GM18520 (cell line): ENCODE data around the gene TMEM271.

Experiments used
- ATAC-seq: cut with Tn5 transposase; IDR thresholded peaks from one replicate; pipeline ENCODE4 v1.9.1; 2021; ENCODE audit not compliant: unreplicated experiment

Gene TMEM271, protein sequence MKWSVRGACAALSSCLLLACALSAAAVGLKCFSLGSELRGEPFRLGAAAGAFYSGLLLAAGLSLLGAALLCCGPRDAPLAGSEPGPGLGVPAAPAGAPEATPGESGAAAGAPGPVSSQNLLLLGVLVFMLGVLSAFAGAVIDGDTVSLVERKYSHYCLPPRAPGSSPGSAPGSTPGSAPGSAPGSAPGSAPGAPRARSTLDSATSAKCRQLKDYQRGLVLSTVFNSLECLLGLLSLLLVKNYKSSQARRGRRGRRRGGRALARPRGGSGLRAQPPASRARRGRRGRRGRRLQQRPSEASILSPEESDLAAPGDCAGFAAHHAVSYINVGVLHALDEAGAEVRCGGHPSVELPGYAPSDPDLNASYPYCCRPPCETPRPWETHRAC

DNA sequence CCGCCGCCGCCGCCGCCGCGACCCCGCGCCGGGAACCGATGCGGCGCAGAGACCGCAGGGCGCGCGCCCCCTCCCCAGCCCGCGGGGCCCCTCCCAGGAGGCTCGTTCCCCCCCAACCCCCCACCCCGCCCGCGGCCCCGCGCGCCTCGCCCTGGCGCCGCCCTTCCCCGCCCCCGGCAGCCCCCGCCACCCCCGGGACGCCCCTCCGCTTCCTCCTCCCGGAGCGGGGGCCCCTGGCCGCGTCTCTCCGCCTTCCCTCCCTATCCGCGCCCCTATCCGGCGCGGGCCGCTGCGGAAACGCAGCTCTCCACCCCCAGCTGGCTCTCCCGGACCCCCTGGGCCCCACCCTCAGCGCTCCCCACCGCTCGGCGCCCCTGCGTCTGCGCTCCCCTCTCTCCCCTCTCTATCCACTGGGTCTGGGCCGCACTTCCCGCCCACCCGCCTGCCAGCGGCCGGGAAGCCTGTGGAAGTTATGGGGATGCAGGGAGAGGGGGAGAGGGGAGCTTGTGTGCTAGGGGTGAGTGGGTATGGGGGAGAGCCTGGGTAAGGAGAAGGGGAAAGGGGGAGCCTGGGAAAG, at the start of gene TMEM271:
Gene TMEM271 (minus strand): TSS at position 51 of the 577 bp plus-strand sequence. CDS start 233 bp downstream, outside the sequence.
- no peak for ATAC-seq

DNA sequence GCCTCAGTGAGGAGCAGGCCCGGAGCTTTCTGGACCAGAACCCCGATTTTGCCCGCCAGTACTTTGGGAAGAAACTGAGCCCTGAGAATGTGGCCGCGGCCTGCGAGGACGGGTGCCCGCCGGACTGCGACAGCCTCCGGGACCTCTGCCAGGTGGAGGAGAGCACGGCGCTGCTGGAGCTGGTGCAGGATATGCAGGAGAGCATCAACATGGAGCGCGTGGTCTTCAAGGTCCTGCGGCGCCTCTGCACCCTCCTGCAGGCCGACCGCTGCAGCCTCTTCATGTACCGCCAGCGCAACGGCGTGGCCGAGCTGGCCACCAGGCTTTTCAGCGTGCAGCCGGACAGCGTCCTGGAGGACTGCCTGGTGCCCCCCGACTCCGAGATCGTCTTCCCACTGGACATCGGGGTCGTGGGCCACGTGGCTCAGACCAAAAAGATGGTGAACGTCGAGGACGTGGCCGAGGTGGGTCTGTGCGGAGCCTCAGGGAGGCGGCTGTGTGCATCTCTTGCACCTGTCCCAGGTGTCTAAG, 49.6 kb upstream of the TMEM271 start:
- no peak for ATAC-seq

DNA sequence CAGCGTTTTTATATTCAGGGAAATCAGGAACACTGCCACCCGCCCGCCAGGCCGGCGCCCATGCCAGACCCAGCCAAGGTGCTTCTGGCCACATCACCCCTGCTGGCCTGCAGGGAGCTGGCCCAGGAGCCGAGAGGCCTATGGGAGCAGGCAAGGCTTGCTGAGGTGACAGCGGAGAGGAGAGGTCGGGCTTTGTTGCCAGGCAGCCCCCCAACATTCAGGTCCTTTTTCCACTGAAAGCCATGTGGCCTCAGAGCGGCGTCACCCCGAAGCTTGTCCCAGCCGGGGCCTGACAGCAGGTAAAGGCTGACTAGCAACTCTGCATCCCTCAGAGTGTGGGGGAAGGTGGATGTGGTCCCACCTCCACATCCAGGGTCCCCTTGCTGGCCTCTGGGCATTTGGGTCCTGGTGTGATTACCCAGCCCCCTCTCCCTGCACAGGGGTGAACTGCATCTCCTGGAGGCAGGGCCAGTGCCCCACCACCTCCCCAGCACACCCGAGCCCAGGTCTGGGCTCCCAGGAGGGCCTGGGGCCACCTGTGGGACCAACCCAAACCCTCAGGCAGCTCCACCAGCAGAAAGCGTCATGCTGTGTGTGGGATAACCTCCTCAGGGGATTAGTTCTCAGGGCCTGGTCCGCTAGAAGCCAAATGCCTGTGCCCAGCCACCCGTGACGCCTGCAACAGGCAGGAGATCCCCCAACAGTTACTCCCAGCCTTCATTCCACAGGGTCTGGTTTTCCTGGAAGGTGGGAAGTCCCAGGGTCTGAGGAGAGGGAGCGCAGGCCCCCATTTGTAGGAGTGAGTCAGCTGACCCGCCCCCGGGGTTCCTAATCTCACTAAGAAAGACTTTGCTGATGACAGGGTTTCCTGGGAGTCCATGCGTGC, 48.9 kb upstream of the TMEM271 start, which contains the start of gene PDE6B:
Gene PDE6B (plus strand): TSS at position 869 of the 886 bp plus-strand sequence. CDS start 54 bp downstream, outside the sequence.
- no peak for ATAC-seq

DNA sequence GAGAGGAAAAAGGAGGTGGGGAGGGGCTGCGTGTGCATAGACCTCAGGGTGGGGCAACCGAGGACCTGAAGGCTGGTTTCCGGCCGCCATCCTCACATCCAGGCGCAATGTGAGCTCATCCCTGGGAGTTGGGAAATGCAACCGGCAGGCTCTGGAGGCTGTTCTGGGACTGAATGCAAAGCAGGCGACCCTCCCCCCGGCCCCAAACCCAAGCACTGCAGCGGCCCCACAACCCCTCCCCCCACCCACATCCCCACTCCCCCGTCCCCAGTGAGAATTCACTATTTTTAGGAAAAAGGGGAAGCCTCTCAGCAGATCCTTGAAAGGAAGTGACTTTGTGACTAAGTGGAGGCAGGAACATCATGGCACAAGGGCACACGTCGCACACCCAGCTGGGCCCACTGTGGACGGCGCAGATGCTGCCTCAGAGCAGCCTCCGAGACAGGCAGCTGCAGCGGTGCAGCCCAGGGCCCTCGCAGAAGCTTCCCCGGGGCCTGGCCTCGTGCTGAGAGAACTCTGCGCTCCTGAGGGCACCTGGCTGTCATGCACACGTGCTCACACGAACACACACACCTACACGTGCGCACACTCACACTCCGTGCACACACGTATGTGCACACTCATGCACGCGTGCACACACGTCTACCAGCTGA, 47.9 kb upstream of the TMEM271 start:
- no peak for ATAC-seq

DNA sequence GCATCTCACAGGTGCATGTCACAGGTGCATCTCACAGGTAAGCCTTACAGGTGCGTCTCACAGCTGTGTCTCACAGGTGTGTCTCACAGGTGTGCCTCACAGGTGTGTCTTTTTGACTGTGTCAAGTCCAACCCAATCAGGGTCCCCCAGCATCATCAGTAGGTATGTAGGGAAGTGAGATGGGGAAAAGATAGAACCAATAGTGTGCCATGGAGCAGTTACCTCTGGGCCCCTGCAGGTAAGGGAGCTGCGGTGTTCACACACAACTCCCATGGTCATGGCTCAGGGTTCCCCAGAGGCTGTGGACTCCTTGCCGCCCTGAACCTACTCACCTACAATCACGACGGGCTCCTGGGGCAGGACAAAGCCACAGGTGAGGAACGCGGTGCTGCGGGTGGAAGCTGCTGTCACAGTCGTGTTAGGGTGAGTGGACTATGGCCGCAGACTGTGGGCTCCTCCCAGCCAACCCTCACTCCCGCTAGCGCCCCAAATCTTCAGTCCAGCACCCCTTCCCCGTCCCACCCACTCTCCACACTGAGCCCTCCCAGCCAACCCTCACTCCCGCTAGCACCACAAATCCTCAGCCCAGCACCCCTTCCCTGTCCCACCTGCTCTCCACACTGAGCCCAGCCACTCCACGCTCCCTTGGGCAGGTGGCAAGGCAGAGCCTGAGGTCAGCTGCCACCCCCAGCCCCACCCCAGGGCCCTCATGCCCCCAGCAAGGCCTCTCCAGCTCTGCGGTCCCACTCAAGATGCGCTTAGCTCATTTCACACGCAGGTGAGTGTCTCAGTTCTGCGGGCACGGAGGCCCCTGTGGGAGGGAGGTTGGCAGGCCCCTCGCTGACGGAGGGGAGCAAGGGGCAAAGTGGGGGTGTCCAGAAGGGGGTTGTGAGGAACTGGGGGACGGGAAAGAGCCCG, 47.2 kb upstream of the TMEM271 start:
- no peak for ATAC-seq

DNA sequence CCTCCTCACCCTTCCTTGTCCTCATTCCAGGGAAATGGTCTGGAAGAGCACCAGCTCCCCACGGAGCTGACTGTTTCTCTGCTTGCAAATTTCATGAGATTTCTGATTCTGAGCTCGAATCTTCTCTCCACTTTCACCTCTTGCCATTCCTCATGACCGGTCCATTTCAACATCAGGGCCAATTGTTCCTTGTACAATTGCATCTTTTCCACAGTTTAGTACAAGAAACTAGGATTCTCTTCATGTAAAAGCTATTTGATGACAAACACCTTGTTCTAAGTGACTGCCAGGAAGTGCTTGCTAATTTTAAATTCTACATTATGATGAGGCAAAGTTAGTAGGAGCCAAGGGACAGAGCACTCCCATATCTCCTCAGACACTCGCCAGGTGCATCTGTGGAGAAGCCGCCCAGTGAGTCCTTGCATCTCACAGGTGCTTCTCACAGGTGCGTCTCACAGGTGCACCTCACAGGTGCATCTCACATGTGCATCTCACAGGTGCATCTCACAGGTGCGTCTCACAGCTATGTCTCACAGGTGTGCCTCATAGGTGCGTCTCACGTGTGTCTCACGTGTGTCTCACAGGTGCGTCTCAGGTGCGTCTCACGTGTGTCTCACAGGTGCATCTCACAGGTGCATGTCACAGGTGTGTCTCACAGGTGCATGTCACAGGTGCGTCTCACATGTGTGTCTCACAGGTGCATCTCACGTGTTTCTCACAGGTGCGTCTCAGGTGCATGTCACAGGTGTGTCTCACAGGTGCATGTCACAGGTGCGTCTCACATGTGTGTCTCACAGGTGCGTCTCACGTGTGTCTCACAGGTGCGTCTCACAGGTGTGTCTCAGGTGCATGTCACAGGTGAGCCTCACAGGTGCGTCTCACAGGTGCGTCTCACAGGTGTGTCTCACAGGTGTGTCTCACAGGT, 46.2 kb upstream of the TMEM271 start:
- ATAC-seq: no peak

DNA sequence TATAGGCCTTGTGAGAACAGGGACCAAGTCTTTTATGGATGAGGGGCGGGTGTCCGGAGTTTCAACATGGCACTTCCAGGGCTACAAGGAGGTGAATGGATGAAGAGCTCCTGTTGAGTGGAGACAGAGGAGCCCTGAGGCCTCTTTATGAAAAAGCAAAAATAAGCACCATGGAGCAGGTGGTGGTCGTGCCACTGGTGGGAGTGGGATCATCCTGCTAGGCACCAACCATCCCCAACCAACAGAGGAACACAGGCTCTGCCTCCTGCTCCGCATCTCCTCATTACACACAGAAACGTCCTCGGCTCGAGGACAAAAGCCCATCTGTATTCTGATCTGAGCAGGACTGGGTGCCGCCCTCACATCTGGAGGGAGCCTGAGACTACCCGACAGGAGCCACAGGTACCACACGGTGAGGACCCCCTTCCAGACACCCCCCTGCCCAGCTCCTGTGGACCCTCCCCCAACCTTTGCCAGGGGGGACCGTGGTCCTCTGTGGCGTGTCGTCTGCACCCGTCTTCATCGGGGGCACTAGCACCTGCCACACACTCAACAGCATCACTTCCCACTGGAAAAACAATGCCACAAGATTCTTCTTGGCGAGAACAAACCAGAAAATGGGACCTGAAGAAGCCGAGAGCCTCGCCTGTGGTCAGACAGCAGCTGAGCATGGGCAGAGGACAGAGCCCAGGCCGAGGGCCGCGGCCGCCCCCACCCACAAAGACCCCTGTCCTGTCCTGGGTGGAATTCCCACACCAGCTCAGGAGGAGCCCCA, 45.4 kb upstream of the TMEM271 start:
- no peak for ATAC-seq

DNA sequence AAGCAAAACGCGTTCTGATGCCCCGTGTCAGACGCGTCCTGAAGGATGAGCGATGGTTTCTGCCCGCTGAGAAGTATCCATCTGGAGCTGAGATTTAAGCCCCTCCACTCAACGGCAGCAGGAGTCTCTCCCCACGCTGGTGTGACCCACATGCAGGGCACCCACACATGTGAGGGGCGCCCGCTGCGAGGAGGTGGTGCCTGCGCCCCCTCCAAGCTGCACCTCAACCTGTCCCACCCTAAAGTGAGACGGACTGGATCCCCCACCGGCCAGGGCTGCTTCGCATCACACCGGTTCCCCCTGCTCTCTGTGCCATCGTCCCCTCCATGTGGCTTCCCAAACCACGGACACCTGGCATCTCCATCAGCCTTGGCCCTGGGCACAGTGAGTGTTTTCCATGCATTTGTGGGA, 44.8 kb upstream of the TMEM271 start:
- no peak for ATAC-seq

DNA sequence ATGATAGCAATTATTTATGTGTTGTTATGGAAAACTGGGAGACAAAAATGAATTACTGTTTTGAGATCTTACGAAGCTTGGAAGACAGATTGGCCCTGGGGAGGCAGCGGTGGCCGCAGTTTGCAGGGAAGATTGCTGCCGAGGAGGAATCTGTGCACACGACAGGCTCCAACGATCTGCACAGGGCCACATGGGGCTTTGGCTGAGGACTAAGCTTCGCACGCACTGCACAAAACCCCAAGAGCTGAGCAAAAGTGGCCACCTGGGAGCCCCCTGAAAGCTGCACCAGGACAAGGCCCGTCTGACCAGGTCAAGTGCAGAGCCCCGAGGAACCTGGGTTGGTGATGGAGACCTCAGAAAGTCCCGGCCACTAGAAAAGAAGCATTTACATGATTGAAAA, 44.1 kb upstream of the TMEM271 start:
- ATAC-seq: no peak

DNA sequence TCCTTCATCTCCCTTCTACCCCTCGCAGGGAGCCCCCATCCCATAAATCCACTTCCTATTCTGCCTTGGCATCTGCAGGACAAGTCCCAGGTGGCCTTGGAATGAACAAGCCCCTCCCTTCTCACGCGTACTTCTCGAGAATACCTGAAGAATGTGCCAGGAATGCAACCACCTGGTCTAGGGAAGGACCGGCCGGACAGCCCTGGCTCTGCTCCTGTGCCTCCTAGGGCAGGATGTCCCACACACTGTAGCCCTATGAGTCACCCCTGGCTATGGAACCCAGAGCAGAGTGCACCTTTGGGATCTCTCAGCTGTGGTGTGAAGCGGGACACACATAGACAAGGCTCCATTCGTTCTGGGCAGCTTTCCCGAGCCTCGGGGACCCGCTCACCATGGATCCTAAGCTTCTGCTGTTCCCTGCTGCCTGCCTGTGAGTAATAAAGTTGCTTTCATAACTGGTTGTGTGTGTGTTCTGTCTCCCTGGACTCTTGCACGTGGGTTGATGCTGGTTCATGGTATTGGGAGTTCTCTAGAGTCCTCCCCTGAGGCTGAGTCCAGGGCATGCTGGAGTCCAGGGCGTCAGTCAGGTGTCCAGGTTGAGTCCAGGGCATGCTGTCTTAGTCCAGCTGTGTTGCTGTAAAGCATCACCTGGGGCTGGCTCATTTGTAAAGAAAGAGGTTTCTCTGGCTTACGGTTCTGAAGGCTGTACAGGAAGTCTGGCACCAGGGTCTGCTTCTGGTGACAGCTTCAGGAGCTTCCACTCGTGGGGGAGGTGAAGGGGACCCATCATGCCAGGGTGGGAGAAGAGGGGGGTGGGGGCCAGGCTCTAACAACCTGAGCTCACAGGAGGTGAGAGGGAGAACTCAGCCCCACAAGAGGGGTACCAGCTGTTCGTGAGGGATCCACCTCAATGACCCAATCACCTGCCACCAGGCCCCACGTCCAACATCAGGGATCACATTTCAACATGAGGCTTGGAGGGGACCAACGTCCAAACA, 41.8 kb upstream of the TMEM271 start:
- no peak for ATAC-seq

DNA sequence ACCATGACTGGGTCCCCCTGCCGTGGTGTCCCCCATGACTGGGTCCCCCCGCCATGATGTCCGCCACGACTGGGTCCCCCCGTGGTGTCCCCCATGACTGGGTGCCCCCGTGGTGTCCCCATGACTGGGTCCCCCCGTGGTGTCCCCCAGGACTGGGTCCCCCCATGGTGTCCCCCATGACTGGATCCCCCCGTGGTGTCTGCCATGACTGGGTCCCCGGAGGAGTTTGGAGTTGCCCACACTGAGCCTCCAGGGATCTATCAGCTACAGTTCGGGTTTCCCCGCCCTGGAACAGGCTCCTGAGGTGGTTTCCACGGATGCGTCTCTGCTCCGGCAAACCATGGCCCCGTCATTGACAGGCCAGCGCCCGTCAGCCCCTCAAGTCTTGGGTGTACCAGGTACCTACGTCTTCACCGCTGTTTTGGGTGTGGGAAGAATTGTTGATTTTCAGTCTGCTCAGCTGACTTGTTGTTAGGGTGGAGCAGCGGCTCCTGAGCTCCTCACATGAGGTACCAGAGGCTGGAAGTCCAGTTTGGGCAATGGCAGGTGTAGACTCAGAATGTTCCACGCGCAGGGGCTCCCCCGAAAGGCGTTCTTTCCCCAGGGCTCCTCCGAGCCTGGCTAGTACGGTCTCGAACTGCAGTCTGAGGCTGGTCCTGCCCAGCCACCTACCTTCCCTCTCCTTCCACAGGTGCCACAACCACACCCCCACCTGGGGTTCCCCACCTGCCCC, 41.0 kb upstream of the TMEM271 start:
- ATAC-seq: no peak

DNA sequence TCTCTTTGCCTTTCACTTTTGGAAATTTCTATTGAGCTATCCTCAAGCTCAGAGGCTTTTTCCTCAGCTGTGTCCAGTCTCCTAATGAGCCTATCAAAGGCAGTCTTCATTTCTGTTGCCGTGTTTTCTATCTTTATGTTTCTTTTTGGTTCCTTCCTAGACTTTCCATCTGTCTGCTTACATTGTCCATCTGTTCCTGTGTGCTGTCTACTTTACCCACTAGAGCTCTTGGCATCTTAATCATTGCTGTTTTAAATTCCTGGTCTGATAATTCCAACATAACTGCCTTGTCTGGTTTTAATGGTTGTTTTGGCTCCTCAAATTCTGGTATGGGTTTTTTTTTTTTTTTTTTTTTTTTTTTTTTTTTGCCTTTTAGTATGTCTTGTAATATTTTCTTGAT, 40.0 kb upstream of the TMEM271 start:
- no peak for ATAC-seq

DNA sequence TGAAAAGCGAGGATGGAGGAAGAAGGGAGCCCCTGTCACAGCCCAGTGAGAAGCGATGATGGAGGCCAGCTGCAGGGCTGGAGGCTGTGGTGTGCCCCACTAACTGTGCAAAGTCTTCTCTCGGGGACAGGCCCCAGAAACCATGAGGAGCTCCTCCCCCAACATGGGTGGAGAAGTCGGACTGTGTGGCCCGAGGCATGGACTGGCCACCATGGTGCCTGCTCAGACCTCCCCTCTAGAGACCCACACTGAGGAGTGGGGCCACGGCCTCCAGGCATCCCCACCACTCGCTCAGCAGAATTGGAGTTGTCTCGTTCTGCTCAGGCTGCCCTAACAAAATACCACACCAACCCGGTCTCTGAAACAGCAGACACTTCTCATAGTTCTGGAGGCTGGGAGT, 37.0 kb upstream of the TMEM271 start:
- ATAC-seq: no peak

DNA sequence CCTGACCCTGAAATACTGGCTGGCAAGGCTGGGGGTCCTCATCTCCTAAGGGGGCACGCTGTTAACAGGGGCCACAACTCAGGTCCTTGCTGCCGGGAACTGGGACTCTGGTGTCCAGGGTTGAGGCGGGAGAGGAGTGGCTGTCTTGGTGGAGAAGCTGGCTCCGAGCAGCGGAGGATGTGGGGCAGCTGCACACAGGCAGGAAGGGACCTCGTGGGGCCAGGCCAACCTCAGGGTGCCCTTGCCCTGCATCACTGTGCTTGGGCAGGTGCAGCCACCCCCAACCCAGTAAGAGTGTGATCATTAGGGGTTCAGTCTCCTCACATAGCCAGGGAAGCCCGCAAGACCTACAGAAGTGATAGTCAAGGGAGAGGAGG, 36.6 kb upstream of the TMEM271 start:
- ATAC-seq: no peak

DNA sequence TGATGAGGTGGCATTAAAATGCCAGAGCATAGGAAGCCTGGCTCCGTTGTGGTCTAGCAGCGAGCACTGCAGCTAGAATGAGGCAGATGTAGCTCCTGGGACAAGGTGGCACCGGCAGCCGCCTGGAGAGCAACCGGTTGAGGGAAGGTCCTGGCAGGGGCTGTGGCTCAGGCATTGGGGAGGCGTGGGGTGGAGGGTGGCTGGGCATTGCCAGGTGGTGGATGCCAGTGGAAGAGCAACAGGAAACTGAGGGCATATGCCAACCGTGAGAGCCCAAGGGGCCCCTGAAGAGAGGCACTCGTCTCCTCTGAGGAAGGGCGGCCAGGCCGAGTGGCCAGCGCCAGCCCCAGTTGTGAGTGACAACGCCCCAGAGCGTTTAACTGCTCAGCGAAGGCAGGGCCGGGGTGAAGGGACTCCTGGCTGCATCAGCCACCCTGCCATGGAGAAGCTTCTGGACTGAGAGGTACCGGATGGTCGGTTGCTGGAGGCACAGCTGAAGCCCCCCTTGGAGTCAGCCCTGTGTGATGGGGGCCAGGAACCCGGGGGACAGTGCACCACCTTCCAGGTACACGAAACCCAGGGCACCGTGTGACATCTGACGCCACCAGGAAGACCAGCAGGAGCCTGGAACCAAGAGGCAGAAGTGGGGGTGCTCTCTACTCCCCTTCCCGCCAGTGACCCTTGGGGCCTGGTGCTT, 36.1 kb upstream of the TMEM271 start:
- no peak for ATAC-seq
